Motor neuron (in vitro differentiated cells): ENCODE measurements around the gene PLA2G12A. TPM values are rescaled to one million over a fixed set of nuclear protein-coding genes. Genes with fewer than 3 reads are reported as not detected.
A peak's percentile ranks its signal among the peaks of the same experiment; 100 is the strongest.
"Not testable (repeated sequence)": the region's sequence is repeated elsewhere in the genome, so short reads cannot be mapped to it uniquely, and the experiment has no call there.

Source experiments
- ATAC-seq, 8 experiments: fragments of 200-7000 bp; cut with Tn5 transposase; replicated peaks in 6 of 8; 2 replicates each; pipeline ENCODE4 v1.8.0; 2021; ENCODE audit warnings: mild to moderate bottlenecking in 8 of 8, moderate library complexity in 8 of 8
- H3K27ac ChIP-seq, 2 donors: fragments of 250-450 bp; sonication (Bioruptor Pico); 2 replicates each; pipeline ENCODE4 v1.9.0; 2021; ENCODE audit warnings: antibody characterized with exemption in 2 of 2, mild to moderate bottlenecking in 2 of 2, moderate library complexity in 1 of 2
- H3K4me1 ChIP-seq, 2 donors: fragments of 250-450 bp; sonication (Bioruptor Pico); replicated peaks in 1 of 2; 2 replicates each; pipeline ENCODE4 v1.6.1; 2021; ENCODE audit warnings: antibody characterized with exemption in 2 of 2, mild to moderate bottlenecking in 2 of 2, moderate library complexity in 1 of 2
- H3K4me3 ChIP-seq, 5 donors: fragments of 250-450 bp; sonication (Bioruptor Pico); 2 replicates each; pipeline ENCODE4 v1.9.0; 2021; ENCODE audit warnings: antibody characterized with exemption in 5 of 5, mild to moderate bottlenecking in 5 of 5, moderate library complexity in 4 of 5
- WGBS, 10 experiments: fragments of 450-650 bp; shearing (Covaris generic); methylation state at CpG; one replicate each; pipeline ENCODE4 v1.0.0; 2022; 5-methylcytosine and 5-hydroxymethylcytosine counted together
- in situ Hi-C, 9 experiments: fragments of 400-800 bp; cut with MboI; loops; one replicate each; pipeline ENCODE4 v1.15.0; 2021; ENCODE audit warnings: low sequenced_read_pairs in 9 of 9, low pct_unique_long_range_greater_than_20kb in 2 of 9; ENCODE audit not compliant: unreplicated experiment in 9 of 9
- total RNA-seq, 8 experiments: library from RNA; unstranded; fragments of 300-600 nt; gene quantifications; 2 replicates each; pipeline versions ENCODE4 v1.2.3 to v1.2.4, GENCODE V29; 2022

Gene PLA2G12A
- total RNA-seq, 8 experiments from 2014 or later = 10.4 to 55.7 (median 18.9) TPM

DNA sequence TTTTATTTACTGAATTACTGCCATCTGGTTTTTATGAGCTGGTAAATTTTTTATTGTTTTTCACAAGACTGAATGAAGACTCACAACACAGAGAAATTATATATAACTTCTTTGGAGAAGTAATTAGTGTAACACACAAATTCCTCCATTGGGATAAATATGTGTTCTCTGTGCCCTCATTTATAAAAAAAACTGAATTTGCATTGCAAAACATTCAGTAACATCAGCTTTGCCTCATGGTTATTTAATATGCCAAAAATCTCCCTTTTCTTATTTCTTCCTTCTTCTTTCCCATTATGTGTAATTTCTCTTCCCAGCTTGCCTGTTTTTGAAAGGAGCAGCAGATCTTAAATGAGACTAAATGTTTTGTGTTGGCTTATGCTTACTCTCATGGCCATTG lies 45.1 kb downstream of the PLA2G12A start:
- no peak overlapping the region for H3K4me3 ChIP-seq
- in situ Hi-C loops = no loop called here
- ATAC-seq = peak in 3 of 8 experiments; percentile 52 to 69 (median 63)
- H3K27ac ChIP-seq = no peak overlapping the region
- no peaks in the 10 kb centered on the region for H3K4me1 ChIP-seq

DNA sequence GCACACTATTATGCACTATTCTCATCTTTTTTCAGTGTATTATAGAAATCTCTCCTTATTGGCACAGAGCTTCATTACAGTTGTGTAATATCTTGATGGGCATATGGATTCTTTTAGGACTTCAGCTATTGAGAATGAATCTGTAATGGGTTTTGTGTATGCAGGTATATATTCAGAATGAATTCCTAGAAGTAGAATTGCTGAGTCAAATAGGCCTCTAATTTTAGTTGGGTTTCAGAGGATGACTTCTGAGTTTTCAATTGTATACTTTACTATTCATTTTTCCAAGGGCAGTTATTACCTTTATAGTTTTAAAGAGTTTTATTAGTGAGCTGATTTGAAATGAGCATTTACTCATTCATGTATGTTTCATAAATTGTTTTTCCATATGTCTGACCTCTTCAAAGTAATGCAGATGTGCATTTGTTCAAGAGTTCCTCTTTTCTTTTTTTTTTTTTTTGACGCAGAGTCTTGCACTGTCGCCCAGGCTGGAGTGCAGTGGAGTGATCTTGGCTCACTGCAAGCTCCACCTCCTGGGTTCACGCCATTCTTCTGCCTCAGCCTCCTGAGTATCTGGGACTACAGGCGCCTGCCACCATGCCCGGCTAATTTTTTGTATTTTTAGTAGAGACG lies 46.1 kb downstream of the PLA2G12A start:
- no peak for ATAC-seq
- WGBS, 10 experiments = 100% methylated on average over 1 to 2 of the region's 6 CpGs; no CpG with 5 or more reads in 7 of the 10 experiments
- Histone ChIP-seq H3K4me3 (no peak overlapping the region), H3K4me1 (no peaks in the 10 kb centered on the region), H3K27ac (no peak overlapping the region)
- in situ Hi-C loops = no loop called here

DNA sequence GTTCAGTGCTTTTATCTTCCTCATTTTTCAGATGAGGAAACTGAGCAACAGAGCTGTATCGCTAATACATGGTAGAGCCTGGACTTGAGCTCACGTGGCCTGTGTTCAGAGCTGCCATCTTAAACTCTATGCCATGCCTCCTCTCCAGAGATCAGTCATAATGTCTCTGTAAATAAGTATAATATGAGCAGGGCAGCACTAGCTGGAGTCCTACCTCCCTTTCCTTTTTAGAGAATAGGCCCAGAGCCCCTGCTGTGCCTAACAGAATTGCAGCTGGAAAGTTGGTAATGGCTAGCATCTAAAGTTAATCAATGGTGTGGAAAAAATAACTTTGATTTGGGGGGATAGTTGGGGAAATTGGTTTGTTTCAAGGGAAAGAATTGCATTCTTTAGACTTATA lies 47.0 kb downstream of the PLA2G12A start:
- no peak for ATAC-seq
- 80 to 100% (median 90%) methylated on average over 1 to 2 of the region's 2 CpGs; no CpG with 5 or more reads in 5 of the 10 experiments for WGBS, 10 experiments
- no peaks in the 10 kb centered on the region for H3K4me1 ChIP-seq
- H3K27ac ChIP-seq = no peak overlapping the region
- in situ Hi-C loops = no loop called here
- H3K4me3 ChIP-seq = no peak overlapping the region

DNA sequence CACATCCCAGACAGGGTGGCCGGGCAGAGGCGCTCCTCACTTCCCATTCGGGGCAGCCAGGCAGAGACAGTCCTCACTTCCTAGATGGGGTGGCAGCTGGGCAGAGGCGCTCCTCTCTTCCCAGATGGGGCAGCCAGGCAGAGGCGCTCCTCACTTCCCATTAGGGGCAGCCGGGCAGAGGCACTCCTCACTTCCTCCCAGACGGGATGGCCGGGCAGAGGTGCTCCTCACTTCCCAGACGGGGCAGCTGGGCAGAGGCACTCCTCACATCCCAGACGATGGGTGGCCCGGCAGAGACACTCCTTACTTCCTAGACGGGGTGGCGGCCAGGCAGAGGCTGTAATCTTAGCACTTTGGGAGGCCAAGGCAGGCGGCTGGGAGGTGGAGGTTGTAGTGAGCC lies 50.9 kb downstream of the PLA2G12A start:
- ATAC-seq, H3K4me3 ChIP-seq, H3K27ac ChIP-seq, H3K4me1 ChIP-seq, in situ Hi-C loops: not testable (repeated sequence)
- WGBS, 10 experiments = no CpG with 5 or more reads among the region's 14 CpGs

DNA sequence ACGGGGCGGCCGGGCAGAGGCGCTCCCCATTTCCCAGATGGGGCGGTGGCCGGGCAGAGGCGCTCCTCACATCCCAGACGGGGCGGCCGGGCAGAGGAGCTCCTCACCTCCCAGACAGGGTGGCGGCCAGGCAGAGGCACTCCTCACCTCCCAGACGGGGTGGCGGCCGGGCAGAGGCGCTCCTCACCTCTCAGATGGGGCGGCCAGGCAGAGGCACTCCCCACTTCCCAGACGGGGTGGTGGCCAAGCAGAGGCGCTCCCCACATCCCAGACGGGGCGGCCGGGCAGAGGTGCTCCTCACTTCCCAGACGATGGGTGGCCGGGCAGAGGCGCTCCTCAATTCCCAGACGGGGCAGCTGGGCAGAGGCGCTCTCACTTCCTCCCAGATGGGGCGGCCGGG lies 51.4 kb downstream of the PLA2G12A start:
- ATAC-seq, H3K27ac ChIP-seq, in situ Hi-C loops, H3K4me3 ChIP-seq, H3K4me1 ChIP-seq: not testable (repeated sequence)
- no CpG with 5 or more reads among the region's 28 CpGs for WGBS, 10 experiments

DNA sequence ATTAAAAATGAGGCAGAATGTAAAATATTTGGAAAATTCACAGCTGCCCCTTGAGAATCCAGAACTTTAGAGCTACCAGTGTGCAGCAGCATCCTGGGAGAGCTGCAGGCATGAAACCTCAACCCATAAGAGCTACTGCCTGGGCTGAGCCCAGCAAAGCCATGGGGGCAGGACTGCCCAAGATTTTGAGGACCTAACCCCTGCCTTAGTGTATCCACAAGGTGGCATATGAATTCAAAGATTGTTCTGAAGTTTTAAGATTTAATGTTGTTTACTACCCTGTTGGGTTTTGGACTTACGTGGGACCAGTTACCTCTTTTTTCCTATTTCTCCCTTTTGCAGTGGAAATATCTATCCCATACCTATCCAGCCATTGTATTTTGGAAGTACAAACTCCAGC lies 53.0 kb downstream of the PLA2G12A start:
- Histone ChIP-seq H3K4me3 (no peak overlapping the region), H3K27ac (no peak overlapping the region), H3K4me1 (no peaks in the 10 kb centered on the region)
- in situ Hi-C loops = no loop called here
- 80 to 100% (median 100%) methylated on average over 1 of the region's 1 CpG; no CpG with 5 or more reads in 4 of the 10 experiments for WGBS, 10 experiments
- no peak for ATAC-seq

DNA sequence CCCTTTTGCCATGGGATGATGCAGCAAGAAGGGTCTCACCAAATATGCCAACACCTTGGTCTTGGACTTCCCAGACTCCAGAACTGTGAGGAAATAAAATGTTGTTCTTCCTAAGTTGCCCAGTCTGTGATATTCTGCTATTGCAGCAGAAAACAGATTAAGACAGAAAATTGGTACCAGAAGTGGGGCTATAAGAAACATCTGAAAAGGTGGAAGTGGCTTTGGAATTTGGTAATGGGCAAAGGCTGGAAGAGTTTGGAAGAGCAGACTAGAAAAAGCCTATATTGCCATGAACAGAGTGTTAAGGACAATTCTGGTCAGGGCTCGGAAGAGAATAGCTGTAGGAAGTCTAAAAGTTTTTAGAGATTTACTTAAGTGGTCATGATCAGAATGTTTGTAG lies 54.0 kb downstream of the PLA2G12A start:
- ATAC-seq = no peak
- WGBS, 10 experiments = 67 to 100% (median 91%) methylated on average over 1 of the region's 1 CpG; no CpG with 5 or more reads in 4 of the 10 experiments

DNA sequence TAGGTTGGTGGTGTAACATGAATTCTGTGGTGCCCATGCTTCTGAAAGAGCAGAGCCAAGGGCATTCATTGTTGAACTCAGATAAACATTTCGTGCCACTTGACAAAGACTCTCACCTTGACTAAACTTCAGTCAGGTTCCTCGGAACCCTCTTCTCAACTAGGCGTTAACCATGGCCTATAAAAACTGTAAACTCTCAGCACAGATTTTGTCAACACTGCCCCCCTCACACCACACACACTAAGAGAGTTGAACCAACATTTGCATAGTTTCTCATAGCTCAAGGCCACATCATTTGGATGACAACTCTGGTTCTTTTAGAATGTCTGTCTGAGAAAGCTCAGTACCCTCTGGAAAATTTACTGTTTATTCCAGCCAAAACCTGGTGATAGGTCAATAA lies 54.7 kb downstream of the PLA2G12A start:
- WGBS, 10 experiments = 57 to 100% (median 90%) methylated on average over 1 to 3 of the region's 3 CpGs; no CpG with 5 or more reads in 3 of the 10 experiments
- no peak overlapping the region for H3K27ac ChIP-seq
- in situ Hi-C loops = no loop called here
- no peak overlapping the region for H3K4me3 ChIP-seq
- no peaks in the 10 kb centered on the region for H3K4me1 ChIP-seq
- no peak for ATAC-seq

More for the DNA sequence above, 54.0 kb downstream of the PLA2G12A start:
- in situ Hi-C loops = no loop called here
- H3K4me3 ChIP-seq = no peak overlapping the region
- no peak overlapping the region for H3K27ac ChIP-seq
- H3K4me1 ChIP-seq = no peaks in the 10 kb centered on the region

DNA sequence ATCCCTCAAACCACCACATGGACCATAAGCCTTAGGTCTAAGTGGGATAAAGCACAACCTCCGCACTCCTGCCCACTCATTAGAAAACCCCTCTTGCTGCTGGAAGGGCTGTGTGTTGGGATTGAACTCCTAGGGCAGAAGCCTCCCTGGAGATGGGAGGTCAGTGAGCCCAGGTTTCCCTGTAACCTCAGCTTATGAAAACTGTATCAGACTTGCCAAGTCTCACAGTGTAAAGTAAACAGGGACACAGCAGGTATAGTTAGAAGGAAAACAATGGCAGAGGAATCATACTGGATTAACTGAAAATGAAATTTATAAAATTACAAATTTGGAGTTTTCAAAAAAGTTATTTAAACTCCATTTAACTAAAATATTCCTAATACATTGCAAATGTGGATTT lies 56.6 kb downstream of the PLA2G12A start:
- WGBS, 10 experiments = 80 to 100% (median 93%) methylated on average over 1 of the region's 1 CpG; no CpG with 5 or more reads in 6 of the 10 experiments
- H3K4me1 ChIP-seq = no peaks in the 10 kb centered on the region
- no peak overlapping the region for H3K27ac ChIP-seq
- in situ Hi-C loops = no loop called here
- ATAC-seq = no peak
- no peak overlapping the region for H3K4me3 ChIP-seq

DNA sequence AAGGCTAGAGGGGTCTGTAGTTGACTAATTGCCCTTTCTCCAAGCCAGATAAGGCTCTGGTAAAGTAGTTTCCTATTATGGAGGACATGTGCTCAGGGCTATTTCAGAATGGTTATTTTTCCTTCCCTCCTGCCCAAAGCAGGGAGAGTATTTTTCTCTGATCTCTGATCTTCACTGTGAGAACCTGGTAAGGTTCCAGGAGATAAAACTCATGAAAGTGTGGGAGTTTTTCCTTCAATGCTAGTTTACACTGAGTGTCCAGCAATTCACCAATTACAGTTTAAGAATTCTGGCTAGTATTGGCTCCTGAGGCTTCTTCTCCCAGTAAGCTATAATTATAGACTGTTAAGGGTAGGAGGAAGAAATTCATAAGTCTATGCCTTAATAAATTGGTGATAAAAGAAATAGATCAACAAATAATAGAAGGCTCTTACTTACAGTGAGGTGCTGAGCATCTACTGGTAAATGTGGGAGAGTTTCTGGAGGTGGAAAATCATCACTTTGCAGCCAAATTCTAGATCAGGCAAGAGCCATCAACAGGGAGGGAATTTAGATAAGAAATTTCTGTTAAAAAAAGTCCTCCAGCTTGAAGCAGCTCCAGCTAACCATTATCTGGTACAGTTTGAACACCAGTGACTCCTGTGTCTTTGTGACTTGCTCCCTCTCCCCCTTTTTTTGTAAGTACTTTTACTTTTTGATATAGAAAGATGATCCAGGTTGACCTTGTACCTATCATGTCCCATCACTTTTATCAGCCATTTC lies 57.5 kb downstream of the PLA2G12A start:
- no peak overlapping the region for H3K27ac ChIP-seq
- no peaks in the 10 kb centered on the region for H3K4me1 ChIP-seq
- no peak overlapping the region for H3K4me3 ChIP-seq
- ATAC-seq = no peak
- in situ Hi-C loops = no loop called here

DNA sequence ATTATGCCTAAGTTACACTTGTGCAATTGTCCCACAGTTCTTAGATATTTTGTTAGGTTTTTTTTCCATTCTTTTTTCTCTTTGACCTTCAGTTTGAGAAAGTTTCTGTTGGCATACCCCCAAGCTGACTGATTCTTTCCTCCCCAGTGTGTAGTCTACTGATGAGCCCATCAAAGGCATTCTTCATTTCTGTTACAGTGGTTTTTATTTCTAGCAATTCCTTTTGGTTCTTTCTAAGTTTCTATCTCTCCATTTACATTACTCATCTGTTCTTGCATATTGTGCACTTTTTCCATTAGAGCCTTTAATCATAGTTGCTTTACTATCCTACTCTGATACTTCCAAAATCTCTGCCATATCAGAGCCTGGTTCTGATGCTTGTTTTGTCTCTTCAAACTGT lies 58.5 kb downstream of the PLA2G12A start:
- no peaks in the 10 kb centered on the region for H3K4me1 ChIP-seq
- H3K27ac ChIP-seq = no peak overlapping the region
- in situ Hi-C loops = no loop called here
- no peak for ATAC-seq
- H3K4me3 ChIP-seq = no peak overlapping the region

DNA sequence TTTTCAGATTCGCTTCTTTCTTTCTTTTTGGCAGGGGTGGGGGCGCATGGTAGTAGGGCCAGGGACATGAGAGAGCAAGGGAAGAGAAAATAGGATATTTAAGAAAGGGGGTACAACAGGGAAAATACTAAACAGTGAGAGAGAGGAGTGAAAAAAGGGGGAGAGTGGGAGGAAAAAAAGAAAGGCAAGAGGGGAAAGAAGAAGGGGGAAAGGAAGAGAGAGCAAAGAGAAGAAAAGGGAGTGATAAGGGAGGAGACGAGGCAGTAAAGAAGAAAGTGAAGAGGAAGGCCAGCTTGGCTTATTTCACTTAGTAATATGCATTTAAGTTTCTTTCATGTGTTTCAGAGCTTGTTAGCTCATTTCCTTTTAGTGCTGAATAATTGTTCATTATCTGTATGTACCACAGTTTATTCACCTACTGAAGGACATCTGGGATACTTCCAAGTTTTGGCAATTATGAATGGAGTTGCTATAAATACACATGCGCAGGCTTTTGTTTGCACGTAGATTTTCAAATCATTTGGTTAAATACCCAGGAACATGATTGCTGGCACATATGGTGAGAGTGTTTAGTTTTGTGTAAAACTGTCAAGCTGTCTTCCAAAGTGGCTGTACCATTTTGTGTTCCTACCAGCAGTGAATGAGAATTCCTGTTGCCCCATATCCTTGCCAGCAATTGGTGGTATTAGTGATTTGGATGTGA lies 63.9 kb downstream of the PLA2G12A start:
- in situ Hi-C loops = no loop called here

DNA sequence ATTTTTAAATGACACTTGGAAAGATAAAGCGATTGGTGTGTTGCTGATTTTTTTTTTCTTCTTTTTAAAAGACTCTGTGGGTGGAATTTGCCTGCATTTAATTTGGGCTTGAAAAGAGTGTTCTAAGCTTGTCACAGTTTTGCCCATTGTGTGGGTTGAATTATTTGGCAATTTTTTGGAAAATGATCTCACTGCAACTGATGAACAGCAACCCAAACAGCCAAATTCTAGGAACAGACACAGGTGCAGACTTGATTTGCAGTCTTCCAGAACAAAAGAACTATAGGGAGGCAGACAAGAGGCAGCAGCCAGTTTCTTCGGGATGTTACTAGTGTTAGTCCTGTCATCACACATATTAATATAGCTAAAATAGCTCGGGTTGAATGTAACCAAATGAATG lies 67.1 kb downstream of the PLA2G12A start:
- H3K27ac ChIP-seq = no peak overlapping the region
- H3K4me3 ChIP-seq = no peak overlapping the region
- H3K4me1 ChIP-seq = peaks cover 0 to 7% of the 10 kb centered on the region in 2 donors
- WGBS, 10 experiments = 0 to 57% (median 25%) methylated on average over 1 to 3 of the region's 3 CpGs; no CpG with 5 or more reads in 1 of the 10 experiments
- peak in 1 of 8 experiments; percentile 35 for ATAC-seq
- in situ Hi-C loops = no loop called here

More for the DNA sequence above, 63.9 kb downstream of the PLA2G12A start:
- WGBS, 10 experiments = 52 to 100% (median 93%) methylated on average over 1 to 5 of the region's 5 CpGs
- Histone ChIP-seq H3K27ac (no peak overlapping the region), H3K4me3 (no peak overlapping the region), H3K4me1 (peaks cover 0 to 7% of the 10 kb centered on the region in 2 donors)
- ATAC-seq = peak in 1 of 8 experiments; percentile 24
